Thyroid gland (tissue), 4 donors: ENCODE measurements around the gene HTRA3. TPM values are rescaled to one million over a fixed set of nuclear protein-coding genes. Genes with fewer than 3 reads are reported as not detected.
"Not testable (repeated sequence)": the region's sequence is repeated elsewhere in the genome, so short reads cannot be mapped to it uniquely, and the experiment has no call there.

ENCODE experiments used
- DNase-seq, 2 donors: peaks; one replicate each; pipeline ENCODE4 v3.0.0-alpha.2; 2019
- H3K27ac ChIP-seq, 3 donors: fragments of 200-600 bp; sonication (generic); 1 replicate in 2 of 3; 2 replicates in 1 of 3; pipeline ENCODE4 v1.5.1; 2016 to 2019; ENCODE audit warnings: mild to moderate bottlenecking in 1 of 3, moderate library complexity in 1 of 3
- H3K27me3 ChIP-seq: fragments of 200-600 bp; sonication (generic); one replicate; pipeline ENCODE4 v1.5.1; 2019
- H3K36me3 ChIP-seq, 2 donors: fragments of 200-600 bp; sonication (generic); one replicate each; pipeline ENCODE4 v1.5.1; 2016 to 2019
- H3K4me1 ChIP-seq, 2 donors: fragments of 200-600 bp; sonication (generic); one replicate each; pipeline ENCODE4 v1.5.1; 2017 to 2019
- H3K4me3 ChIP-seq, 3 donors: fragments of 200-600 bp; sonication (generic); replicated peaks in 1 of 3; 1 replicate in 2 of 3; 2 replicates in 1 of 3; pipeline ENCODE4 v1.5.1; 2016; ENCODE audit warnings: mild to moderate bottlenecking in 1 of 3
- H3K9me3 ChIP-seq: fragments of 200-600 bp; sonication (generic); one replicate; pipeline ENCODE4 v1.5.1; 2017
- CTCF ChIP-seq, 6 experiments: fragments of 200-600 bp in 3 of 6; fragments of 450-650 bp in 3 of 6; sonication (generic) in 3 of 6; IDR thresholded peaks; one replicate each; pipeline ENCODE4 v1.5.1; 2016 to 2019; ENCODE audit warnings: antibody characterized with exemption in 6 of 6, mild to moderate bottlenecking in 2 of 6, inconsistent platforms in 1 of 6, moderate library complexity in 1 of 6
- POLR2A ChIP-seq, 2 donors: fragments of 450-650 bp; IDR thresholded peaks; one replicate each; pipeline ENCODE4 v1.6.1; 2017; ENCODE audit warnings: antibody characterized with exemption in 2 of 2, mild to moderate bottlenecking in 2 of 2, moderate library complexity in 1 of 2
- WGBS, 2 donors: methylation state at CpG; one replicate each; pipeline ENCODE4 v1.1.5; 2017; 5-methylcytosine and 5-hydroxymethylcytosine counted together
- intact Hi-C: fragments of 100-400 bp; cut with DNase I; formaldehyde crosslinking; loops from one replicate; pipeline ENCODE4 v1.15.1; 2023
- total RNA-seq, 4 donors: library from RNA; depleted of rRNA; stranded (reverse); fragments of >200 nt; gene quantifications; one replicate each; pipeline ENCODE4 v1.2.3, GENCODE V29; 2016

HTRA3 gene
- total RNA-seq, 4 donors from 2014 or later, result 6.9 to 38.3 (median 14.0) TPM

- Histone ChIP-seq H3K9me3 (no peaks in the 10 kb centered on the region), H3K36me3 (no peaks in the 10 kb centered on the region), H3K27me3 (no peaks in the 10 kb centered on the region), H3K4me1 (peaks cover 19 to 23% of the 10 kb centered on the region in 2 donors), H3K27ac (no peak overlapping the region), H3K4me3 (no peak overlapping the region)
- intact Hi-C loops, result no loop called here
- no peak for DNase-seq
- WGBS, 2 donors, result 94 to 95% methylated on average over 34 of the region's 34 CpGs
- no peak for TF ChIP-seq POLR2A (IDR thresholded peaks at IDR 0.05)
- TF ChIP-seq CTCF (IDR thresholded peaks at IDR 0.05), result no peak
These were observed 75.7 kb downstream of the HTRA3 start for GRCh38 chr4:8345053-8345945.

GRCh38 chr4:8345946-8346814 is 76.6 kb downstream of the HTRA3 start:
- intact Hi-C loops, result no loop called here
- Histone ChIP-seq H3K27me3 (no peaks in the 10 kb centered on the region), H3K27ac (no peak overlapping the region), H3K4me1 (peaks cover 17 to 23% of the 10 kb centered on the region in 2 donors), H3K36me3 (no peaks in the 10 kb centered on the region), H3K9me3 (no peaks in the 10 kb centered on the region), H3K4me3 (no peak overlapping the region)
- 94 to 97% methylated on average over 28 to 33 of the region's 39 CpGs for WGBS, 2 donors
- TF ChIP-seq POLR2A (IDR thresholded peaks at IDR 0.05), result no peak
- no peak for DNase-seq

GRCh38 chr4:8346838-8347605 is 77.5 kb downstream of the HTRA3 start:
- Histone ChIP-seq H3K27me3 (no peaks in the 10 kb centered on the region), H3K4me1 (peaks cover 15 to 21% of the 10 kb centered on the region in 2 donors), H3K36me3 (no peaks in the 10 kb centered on the region), H3K4me3 (no peak overlapping the region), H3K27ac (no peak overlapping the region), H3K9me3 (no peaks in the 10 kb centered on the region)
- WGBS, 2 donors, result 59 to 90% methylated on average over 5 to 16 of the region's 16 CpGs
- no peak for DNase-seq
- TF ChIP-seq POLR2A (IDR thresholded peaks at IDR 0.05) (no peak), CTCF (IDR thresholded peaks at IDR 0.05) (no peak)
- intact Hi-C loops, result no loop called here

- H3K4me3 ChIP-seq, result no peak overlapping the region
- H3K27me3 ChIP-seq, result no peaks in the 10 kb centered on the region
- no peak overlapping the region for H3K27ac ChIP-seq
- H3K36me3 ChIP-seq, result no peaks in the 10 kb centered on the region
- intact Hi-C loops, result no loop called here
- DNase-seq, result no peak
- no peak for TF ChIP-seq CTCF (IDR thresholded peaks at IDR 0.05)
- TF ChIP-seq POLR2A (IDR thresholded peaks at IDR 0.05), result no peak
- no peaks in the 10 kb centered on the region for H3K9me3 ChIP-seq
- H3K4me1 ChIP-seq, result peaks cover 18 to 27% of the 10 kb centered on the region in 2 donors
- WGBS, 2 donors, result 70 to 84% methylated on average over 4 to 5 of the region's 7 CpGs
These were observed 78.1 kb downstream of the HTRA3 start for GRCh38 chr4:8347660-8348059.

- 74 to 75% methylated on average over 5 to 6 of the region's 6 CpGs for WGBS, 2 donors
- Histone ChIP-seq H3K4me1 (peaks cover 23 to 31% of the 10 kb centered on the region in 2 donors), H3K27ac (no peak overlapping the region), H3K4me3 (no peak overlapping the region), H3K36me3 (no peaks in the 10 kb centered on the region), H3K9me3 (no peaks in the 10 kb centered on the region), H3K27me3 (no peaks in the 10 kb centered on the region)
- no peak for DNase-seq
- TF ChIP-seq CTCF (IDR thresholded peaks at IDR 0.05), result no peak
- no peak for TF ChIP-seq POLR2A (IDR thresholded peaks at IDR 0.05)
- intact Hi-C loops, result no loop called here
These were observed 78.5 kb downstream of the HTRA3 start for GRCh38 chr4:8348071-8348470.

- not testable (repeated sequence) for DNase-seq
These were observed 79.7 kb downstream of the HTRA3 start for GRCh38 chr4:8349236-8349635.

More at GRCh38 chr4:8349236-8349635, 79.7 kb downstream of the HTRA3 start:
- intact Hi-C loops, H3K9me3 ChIP-seq, H3K27me3 ChIP-seq, H3K36me3 ChIP-seq, H3K4me3 ChIP-seq, H3K27ac ChIP-seq: not testable (repeated sequence)
- 92 to 97% methylated on average over 11 of the region's 11 CpGs for WGBS, 2 donors
- H3K4me1 ChIP-seq, result peaks cover 32 to 43% of the 10 kb centered on the region in 2 donors
